Activated CD8-positive, alpha-beta memory T cell treated with anti-CD3 and anti-CD28 coated beads for 24 hours (primary cell): ENCODE results near the gene FN3KRP.
A peak's percentile ranks its signal among the peaks of the same experiment; 100 is the strongest.
"Not testable (repeated sequence)": the region's sequence is repeated elsewhere in the genome, so short reads cannot be mapped to it uniquely, and the experiment has no call there.

Source experiments
- DNase-seq: peaks from one replicate; pipeline ENCODE4 v3.0.0-alpha.2; 2020

FN3KRP gene

DNA sequence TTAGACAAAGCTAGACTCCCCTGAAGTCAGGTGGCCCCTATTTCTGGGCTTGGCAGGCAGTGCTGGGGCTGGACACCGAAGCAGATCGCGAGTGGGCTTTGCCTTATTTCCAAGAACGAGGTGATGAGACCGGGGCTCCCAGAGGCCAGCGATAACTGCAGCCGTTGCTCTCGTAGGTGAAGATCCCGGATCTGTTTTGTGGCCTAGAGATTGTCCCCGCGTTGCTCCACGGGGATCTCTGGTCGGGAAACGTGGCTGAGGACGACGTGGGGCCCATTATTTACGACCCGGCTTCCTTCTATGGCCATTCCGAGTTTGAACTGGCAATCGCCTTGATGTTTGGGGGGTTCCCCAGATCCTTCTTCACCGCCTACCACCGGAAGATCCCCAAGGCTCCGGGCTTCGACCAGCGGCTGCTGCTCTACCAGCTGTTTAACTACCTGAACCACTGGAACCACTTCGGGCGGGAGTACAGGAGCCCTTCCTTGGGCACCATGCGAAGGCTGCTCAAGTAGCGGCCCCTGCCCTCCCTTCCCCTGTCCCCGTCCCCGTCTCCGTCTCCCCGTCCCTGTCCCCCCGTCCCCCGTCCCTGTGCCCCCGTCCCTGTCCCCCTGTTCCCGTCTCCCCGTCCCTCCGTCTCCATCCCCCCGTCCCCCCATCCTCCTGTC lies 33.9 kb downstream of the FN3KRP start:
- DNase-seq: peak; percentile 59

DNA sequence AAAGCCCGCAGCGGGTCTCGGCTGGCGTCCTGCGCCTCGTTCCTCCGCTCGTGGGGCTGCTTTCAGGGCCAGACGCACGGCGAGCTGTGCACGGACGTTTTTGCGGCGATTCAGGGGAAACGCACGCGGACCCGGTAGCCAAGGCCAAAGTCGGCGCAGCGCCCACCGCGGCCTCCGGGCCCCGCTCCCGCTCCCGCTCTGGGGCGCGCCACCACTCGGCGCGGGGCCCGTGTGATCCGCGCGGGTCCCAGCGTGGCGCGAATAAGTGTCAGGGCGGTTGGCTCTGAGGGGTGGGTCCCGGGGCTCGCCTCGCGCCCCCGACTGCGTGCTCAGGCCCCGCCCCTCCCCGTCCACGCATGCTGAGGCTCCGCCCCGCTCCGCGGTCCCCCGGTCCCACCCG lies 34.7 kb downstream of the FN3KRP start:
- no peak for DNase-seq

DNA sequence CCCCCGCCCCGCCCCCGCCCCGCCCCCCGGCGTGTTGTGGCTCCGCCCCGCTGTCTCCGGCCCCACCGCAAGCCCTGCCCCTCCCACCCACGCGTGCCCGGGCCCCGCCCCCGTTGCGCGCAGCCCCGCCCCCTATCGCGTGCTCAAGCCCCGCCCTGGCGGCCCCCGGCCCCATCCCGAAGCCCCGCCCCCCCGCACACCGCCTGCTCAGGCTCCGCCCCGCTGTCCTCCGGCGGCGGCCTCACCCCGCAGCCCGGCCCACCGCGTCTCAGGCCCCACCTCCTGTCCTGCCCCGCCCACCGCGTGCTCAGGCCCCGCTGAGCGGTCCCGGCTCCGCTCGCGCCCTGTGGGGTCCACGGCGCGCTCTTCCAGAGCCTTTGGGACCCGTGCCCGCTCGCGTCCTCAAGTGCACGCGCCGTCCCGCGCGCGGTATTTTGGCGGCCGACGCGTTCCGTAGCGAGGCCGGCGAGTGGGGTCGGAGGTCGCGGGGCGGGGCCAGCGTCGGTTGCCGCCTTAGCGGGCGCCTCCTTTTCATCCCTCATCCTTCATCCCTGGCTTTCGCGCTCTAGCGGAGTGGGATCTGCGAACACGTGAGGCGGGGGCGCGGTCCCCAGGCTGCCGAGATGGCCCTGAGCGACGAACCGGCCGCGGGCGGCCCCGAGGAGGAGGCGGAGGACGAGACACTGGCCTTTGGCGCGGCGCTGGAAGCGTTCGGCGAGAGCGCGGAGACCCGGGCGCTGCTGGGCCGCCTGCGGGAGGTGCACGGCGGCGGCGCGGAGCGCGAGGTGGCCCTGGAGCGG lies 35.3 kb downstream of the FN3KRP start, which contains the start of gene TBCD:
Gene TBCD (plus strand): TSS at position 495 of the 800 bp plus-strand sequence. CDS start 129 bp downstream, at position 624.
- DNase-seq: peak; percentile 94

DNA sequence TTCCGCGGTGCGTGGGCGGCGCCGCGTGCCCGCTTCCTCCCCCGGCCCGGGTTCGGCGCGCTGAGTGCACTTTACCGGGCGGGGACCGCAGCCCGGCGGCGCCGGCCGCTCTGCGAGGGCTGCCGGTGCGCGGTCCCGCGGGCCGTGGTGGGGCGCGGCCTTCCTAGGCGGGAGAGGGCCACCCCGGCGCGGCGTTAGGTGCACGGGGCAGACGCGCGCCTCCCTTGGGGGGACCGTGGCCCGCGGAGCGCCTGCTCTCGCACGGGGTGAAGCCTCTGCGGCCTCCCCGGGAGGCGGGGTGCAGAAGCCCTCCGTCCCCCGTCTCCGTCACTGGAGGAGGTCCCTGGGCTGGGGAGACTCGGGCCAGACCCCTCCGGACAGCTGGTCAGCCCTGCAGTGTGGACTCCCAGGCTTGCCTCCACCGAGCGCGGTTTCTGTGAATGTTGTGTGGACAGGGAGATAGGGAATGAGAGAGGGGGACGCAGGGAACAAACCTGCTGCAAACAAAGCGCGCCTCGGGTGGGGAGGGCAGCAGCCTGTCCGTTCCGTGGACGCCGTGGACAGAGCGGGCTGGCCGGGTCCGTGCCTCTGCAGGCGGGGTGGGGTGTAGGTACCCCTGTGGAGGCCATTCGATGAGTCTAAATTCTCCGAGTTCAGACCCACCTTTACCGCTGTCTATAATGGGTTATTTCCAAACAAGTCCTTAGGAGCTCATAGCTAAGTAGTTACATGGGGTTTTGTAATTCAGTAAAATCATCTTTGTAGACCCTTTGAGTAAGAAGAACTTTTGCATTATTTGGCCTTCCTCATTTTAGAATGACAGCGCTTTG lies 36.1 kb downstream of the FN3KRP start:
- no peak for DNase-seq

DNA sequence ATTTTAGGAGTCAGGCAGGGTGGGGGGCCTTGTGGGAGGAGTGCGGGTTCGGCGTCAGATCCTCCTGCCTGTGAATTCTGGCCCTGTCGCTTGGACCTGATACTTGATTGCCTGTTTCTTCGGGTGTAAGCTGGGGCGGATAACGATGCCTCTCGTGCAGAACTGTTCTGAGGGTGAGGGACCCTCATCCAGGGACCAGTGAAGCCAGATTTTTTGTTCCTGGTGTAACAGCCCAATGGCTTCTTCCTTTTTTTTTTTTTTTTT lies 36.6 kb downstream of the FN3KRP start:
- no peak for DNase-seq

DNA sequence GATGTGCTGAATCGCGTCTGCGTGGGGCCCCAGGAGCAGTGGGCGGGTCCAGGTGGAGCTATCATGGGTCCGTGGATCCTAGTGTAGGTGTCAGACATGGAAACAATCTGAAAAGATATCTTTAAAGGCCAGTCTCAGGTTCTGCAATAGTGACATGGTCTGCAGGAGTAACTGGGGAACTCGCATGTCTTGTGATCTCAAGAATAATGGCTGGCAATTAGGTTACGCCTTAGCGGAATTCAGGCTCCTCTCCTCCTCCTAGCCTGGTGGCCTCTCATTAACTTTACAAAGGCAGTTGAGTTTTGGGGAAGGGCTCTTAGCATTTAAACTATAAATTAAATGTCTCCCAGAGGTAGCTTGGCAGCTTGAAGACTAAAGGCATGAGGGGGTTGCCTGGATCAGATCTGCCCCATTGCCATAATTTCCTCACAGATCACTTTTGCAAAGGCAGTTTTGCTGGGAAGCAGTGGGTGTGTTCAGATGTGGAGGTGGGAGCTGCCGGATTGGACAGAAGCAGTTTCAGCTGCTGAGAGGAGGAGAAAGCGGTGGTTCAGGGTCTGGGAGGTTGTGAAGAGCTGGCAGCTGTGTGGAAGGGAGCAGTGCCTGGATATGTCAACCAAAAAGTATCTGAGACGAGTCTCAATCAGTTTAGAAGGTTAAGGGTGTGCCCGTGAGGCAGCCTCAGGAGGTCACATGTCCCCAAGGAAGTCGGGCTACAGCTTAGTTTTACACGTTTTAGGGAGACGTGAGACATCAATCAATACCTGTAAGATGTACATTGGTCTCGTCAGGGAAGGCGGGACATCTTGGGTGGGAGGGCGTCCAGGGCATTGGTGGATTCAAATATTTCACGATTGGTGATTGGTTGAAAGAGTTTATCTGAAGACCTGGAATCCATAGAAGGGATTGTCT lies 38.0 kb downstream of the FN3KRP start:
- no peak for DNase-seq

DNA sequence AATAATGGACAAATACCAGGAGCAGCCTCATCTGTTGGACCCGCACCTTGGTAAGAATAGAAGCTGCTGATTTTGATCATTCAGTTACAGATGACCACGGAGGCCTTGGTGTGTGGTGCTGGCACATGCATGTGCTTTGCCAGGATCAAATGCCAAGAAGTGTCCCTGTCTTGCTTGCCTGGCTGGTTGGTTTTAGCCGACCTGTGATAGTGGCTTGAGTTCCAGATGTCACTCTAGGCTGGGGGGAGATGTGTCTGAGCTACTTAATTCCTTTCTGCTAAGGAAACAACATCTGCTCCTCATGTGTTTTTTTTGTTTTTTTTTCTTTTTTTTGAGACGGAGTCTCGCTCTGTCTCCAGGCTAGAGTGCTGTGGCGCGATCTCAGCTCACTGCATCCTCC lies 39.7 kb downstream of the FN3KRP start:
- DNase-seq: no peak

DNA sequence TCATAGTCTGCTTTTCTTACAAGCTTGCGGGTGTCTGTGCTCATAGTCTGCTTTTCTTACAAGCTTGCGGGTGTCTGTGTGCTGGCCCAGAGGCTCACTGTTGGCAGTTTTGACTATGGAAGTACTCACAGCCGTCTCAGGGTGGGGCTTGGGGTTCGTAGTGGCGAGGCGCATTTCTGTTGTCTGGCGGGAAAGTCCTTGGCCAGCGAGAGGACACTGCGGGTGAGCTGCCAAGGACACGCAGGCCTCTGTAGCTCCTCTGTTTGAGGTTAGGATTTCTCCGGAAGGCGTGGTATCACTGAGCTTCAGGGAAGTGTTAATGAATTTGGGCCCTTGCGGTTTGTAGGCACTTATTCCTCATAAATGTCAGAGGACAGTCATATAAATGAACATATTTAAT lies 48.9 kb downstream of the FN3KRP start:
- no peak for DNase-seq

DNA sequence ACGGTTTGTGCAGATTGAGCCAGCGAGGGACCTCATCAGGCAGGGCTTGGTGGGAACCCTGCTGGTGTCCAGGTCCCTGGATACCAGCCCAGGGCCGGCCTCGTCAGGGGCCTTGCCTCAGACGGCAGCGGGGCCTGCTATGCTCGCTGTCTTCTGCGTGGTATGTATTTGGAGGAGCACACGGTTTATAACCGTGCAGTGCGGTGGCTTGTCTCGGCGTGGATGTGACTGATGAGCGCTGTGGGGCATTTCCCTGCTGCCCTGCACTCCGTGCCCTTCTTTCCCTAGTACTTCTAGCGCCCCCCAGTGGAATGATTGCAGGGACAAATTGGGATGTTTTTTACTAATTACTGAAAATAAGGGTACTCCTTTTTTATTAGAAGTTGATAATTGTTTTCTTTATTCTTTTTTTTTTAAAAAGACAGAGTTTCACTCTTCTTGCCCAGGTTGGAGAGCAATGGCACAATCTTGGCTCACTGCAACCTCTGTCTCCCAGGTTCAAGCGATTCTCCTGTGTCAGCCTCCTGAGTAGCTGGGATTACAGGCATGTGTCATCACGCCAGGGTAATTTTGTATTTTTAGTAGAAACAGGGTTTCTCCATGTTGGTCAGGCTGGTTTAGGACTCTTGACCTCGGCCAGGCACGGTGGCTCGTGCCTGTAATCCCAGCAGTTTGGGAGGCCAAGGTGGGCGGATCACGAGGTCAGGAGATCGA lies 50.7 kb downstream of the FN3KRP start:
- peak; percentile 69 for DNase-seq

DNA sequence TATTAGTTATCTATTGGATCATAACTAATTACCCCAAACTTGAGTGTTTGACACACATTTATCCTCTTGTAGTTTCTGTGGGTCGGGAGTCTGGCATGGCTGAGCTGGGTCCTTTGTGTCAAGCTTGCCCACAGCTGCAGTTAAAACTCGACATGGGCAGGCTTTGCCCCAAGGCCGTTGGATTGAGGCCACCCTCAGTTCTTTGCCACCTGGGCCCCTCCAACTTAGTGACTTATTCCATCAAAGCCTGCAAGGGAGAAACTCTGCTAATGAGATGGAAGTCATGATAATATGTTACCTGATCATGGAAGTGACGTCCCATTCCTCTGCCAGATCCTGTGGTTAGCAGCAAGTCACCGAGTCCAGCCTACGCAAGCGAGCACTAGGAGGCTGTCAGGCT lies 52.5 kb downstream of the FN3KRP start:
- no peak for DNase-seq

DNA sequence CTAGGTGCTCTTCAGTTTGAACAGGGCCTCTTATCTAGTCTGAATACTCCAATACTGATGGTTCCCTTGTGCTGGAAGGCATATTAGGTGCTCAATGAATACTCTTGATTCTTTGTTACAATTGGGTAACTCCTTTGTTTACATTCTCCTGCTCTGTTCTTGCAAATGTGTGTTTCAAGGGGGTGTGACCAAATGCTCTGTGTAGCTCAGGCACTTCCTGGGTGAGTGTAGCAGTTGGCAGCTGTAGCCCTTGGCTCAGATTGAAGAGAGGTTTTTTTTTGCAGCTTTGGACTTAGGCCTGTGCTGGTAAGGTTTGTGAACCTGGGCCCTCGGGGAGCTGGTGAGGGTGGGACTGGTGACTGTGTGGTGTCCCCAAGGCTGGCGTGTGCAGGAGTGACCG lies 55.5 kb downstream of the FN3KRP start:
- DNase-seq: no peak

DNA sequence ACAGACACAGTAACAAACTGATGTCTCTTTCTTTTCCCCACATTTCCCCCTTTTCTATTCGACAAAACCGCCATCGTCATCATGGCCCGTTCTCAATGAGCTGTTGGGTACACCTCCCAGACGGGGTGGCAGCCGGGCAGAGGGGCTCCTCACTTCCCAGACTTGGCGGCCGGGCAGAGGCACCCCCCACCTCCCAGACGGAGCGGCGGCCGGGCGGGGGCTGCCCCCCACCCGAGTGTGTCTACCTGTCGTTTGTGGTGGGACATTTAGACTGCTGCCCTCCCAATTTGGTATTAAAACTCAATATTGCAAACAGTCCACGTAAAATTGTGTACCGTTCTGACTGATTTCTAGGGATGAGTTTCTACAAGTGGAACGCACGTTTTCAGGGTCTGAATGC lies 58.0 kb downstream of the FN3KRP start:
- DNase-seq: not testable (repeated sequence)

DNA sequence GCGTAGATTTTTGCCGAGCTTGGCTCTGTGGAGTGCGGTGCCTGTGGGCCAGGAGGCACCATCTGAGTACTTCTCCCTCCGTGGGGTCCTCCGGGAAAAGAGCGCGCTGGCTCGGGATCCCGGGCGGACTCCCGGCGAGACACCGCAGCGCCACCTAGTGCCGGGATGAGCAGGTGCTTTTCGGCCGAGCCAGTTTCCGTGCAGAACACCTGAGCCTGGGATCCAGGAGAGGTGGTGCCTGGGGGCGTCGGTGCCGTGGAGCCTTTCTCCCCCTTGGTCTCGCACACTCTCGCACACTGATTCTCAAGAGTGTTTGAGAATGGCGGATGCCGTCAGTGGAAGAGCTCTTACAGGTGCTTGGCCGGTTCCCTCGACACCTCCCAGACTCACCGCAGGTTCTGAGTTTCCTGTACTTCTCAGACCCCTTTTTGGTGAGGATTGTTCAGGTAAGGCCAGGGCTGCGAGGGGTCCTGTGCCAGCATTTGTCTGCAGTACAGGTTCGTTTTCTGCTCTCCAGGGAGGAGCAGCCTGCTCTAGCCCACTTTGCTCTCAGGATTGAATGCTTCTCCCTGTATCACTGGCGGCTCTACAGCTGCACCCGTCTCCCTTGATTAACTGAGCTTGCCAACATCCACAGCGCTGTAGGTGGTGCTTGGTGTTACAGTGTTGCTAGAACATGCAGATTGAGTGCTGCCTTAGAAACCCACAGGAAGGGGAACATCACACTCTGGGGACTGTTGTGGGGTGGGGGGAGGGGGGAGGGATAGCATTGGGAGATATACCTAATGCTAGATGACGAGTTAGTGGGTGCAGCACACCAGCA lies 58.7 kb downstream of the FN3KRP start:
- DNase-seq: peak; percentile 73

DNA sequence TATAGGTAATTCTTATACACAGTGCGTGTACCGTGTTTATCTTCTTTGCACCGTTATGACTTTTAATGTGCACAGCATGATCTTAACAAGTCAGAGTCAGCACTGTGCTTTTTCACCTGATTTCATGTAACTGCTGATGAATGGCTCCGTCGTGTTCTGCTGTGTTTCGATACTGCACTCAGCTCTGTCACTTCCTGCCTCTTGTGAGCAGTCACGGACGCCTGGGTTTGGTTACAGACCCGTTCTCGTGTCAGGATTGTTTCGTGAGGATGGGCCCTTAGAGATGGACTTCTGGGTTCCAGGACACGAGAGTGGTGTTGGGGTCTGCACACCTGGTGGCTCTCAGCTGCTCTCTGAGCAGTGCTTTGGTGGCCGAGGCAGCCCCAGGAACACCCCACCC lies 59.9 kb downstream of the FN3KRP start:
- peak; percentile 61 for DNase-seq
